ENCODE results near the gene GNA12. TPM values are rescaled to one million over a fixed set of nuclear protein-coding genes. Genes with fewer than 3 reads are reported as not detected.

The GNA12 gene
- total RNA-seq, 1 experiment from 2014 or later = 35.5 TPM

- Histone ChIP-seq H3K27me3 (replicated peaks; ENCODE audit: insufficient read depth, low read depth, low read length, poor library complexity) (no peaks in the 10 kb centered on the region), H3K9me3 (ENCODE audit: low read depth, low read length, poor library complexity, severe bottlenecking) (no peaks in the 10 kb centered on the region), H3K4me3 (ENCODE audit: low read depth, low read length, poor library complexity, severe bottlenecking) (no peak overlapping the region), H3K4me1 (ENCODE audit: insufficient read depth, low read length, poor library complexity, severe bottlenecking) (peaks cover 9% of the 10 kb centered on the region), H3K36me3 (ENCODE audit: insufficient read depth, low read length, poor library complexity, severe bottlenecking) (no peaks in the 10 kb centered on the region), H3K27ac (ENCODE audit: low read depth, low read length, poor library complexity, severe bottlenecking) (peak overlapping the region; percentile 49)
- ChIA-PET POLR2A (ENCODE audit: low non-redundant PET) (no interaction called here), CTCF (interaction anchor here (0.7 kb wide), 1 partner anchor 507 kb away, joined by 3 read pairs; no protein-coding TSS in a partner anchor)
- no peak for DNase-seq (ENCODE audit: low spot score)
- TF ChIP-seq CTCF (conservative IDR thresholded peaks at IDR 0.05; ENCODE audit: low read depth, low read length) (no peak), EZH2 (IDR thresholded peaks at IDR 0.05; ENCODE audit: borderline replicate concordance, low read depth, low read length, poor library complexity, severe bottlenecking) (no peak)
- intact Hi-C loops (cut with micrococcal nuclease; ENCODE audit: unreplicated experiment) = no loop called here
- no TSS peak for BruUV-seq (replicated peaks)
These were observed 109.9 kb downstream of the GNA12 start for GRCh38 chr7:2734084-2734686.

GRCh38 chr7:2732959-2733584, 111.0 kb downstream of the GNA12 start:
- no peaks in the 10 kb centered on the region for H3K9me3 ChIP-seq (ENCODE audit: low read depth, low read length, poor library complexity, severe bottlenecking)
- peak overlapping the region; percentile 35 for H3K27ac ChIP-seq (ENCODE audit: low read depth, low read length, poor library complexity, severe bottlenecking)
- BruUV-seq (replicated peaks) = no TSS peak
- peaks cover 9% of the 10 kb centered on the region for H3K4me1 ChIP-seq (ENCODE audit: insufficient read depth, low read length, poor library complexity, severe bottlenecking)
- no peaks in the 10 kb centered on the region for H3K27me3 ChIP-seq (replicated peaks; ENCODE audit: insufficient read depth, low read depth, low read length, poor library complexity)
- no peak overlapping the region for H3K4me3 ChIP-seq (ENCODE audit: low read depth, low read length, poor library complexity, severe bottlenecking)
- CTCF ChIA-PET = no interaction called here
- no peak for DNase-seq (ENCODE audit: low spot score)
- no peaks in the 10 kb centered on the region for H3K36me3 ChIP-seq (ENCODE audit: insufficient read depth, low read length, poor library complexity, severe bottlenecking)
- intact Hi-C loops (cut with micrococcal nuclease; ENCODE audit: unreplicated experiment) = no loop called here
- no peak for TF ChIP-seq CTCF (conservative IDR thresholded peaks at IDR 0.05; ENCODE audit: low read depth, low read length)
- TF ChIP-seq EZH2 (IDR thresholded peaks at IDR 0.05; ENCODE audit: borderline replicate concordance, low read depth, low read length, poor library complexity, severe bottlenecking) = no peak
- POLR2A ChIA-PET (ENCODE audit: low non-redundant PET) = no interaction called here

GRCh38 chr7:2732388-2732787, 111.7 kb downstream of the GNA12 start:
- CTCF ChIA-PET = no interaction called here
- BruUV-seq (replicated peaks) = no TSS peak
- TF ChIP-seq CTCF (conservative IDR thresholded peaks at IDR 0.05; ENCODE audit: low read depth, low read length) (no peak), EZH2 (IDR thresholded peaks at IDR 0.05; ENCODE audit: borderline replicate concordance, low read depth, low read length, poor library complexity, severe bottlenecking) (no peak)
- Histone ChIP-seq H3K4me1 (ENCODE audit: insufficient read depth, low read length, poor library complexity, severe bottlenecking) (peaks cover 9% of the 10 kb centered on the region), H3K4me3 (ENCODE audit: low read depth, low read length, poor library complexity, severe bottlenecking) (no peak overlapping the region), H3K9me3 (ENCODE audit: low read depth, low read length, poor library complexity, severe bottlenecking) (no peaks in the 10 kb centered on the region), H3K27ac (ENCODE audit: low read depth, low read length, poor library complexity, severe bottlenecking) (no peak overlapping the region), H3K27me3 (replicated peaks; ENCODE audit: insufficient read depth, low read depth, low read length, poor library complexity) (no peaks in the 10 kb centered on the region), H3K36me3 (ENCODE audit: insufficient read depth, low read length, poor library complexity, severe bottlenecking) (no peaks in the 10 kb centered on the region)
- intact Hi-C loops (cut with micrococcal nuclease; ENCODE audit: unreplicated experiment) = no loop called here
- no peak for DNase-seq (ENCODE audit: low spot score)
- POLR2A ChIA-PET (ENCODE audit: low non-redundant PET) = no interaction called here

Measured in A673 (cell line).